T-cell (primary cell): ENCODE measurements around the gene BTK. TPM values are rescaled to one million over a fixed set of nuclear protein-coding genes. Genes with fewer than 3 reads are reported as not detected.
A peak's percentile ranks its signal among the peaks of the same experiment; 100 is the strongest.

ENCODE experiments used
- ATAC-seq, 4 experiments: fragments of 200-7000 bp in 3 of 4; fragments of 150-1000 bp in 1 of 4; cut with Tn5 transposase; replicated peaks in 1 of 4; 1 replicate in 3 of 4; 2 replicates in 1 of 4; pipeline ENCODE4 v1.10.0; 2021; ENCODE audit warnings: moderate library complexity in 3 of 4, mild to moderate bottlenecking in 2 of 4, moderate number of reproducible peaks in 1 of 4
- CTCF ChIA-PET, 2 donors: fragments of 300-600 bp; sonication (Branson Sonifier 250); formaldehyde crosslinking; loops; one replicate each; lab custom pipeline; 2022; ENCODE audit warnings: antibody characterized with exemption in 2 of 2; lab: Charles Lee
- POLR2A ChIA-PET, 2 donors: fragments of 300-600 bp; sonication (Branson Sonifier 250); formaldehyde crosslinking; loops; one replicate each; lab custom pipeline; 2022; ENCODE audit warnings: antibody characterized with exemption in 2 of 2; lab: Charles Lee
- DNase-seq, 35 experiments: peaks; one replicate each; pipeline versions ENCODE4 v3.0.0 to v3.0.0-alpha.2; 2013 to 2023
- H3K27ac ChIP-seq: one replicate; pipeline ENCODE4 v1.5.1; 2013; ENCODE audit warnings: low read length
- H3K27me3 ChIP-seq, 2 experiments: replicated peaks in 1 of 2; 1 replicate in 1 of 2; 2 replicates in 1 of 2; pipeline versions ENCODE4 v1.6.1 to v1.7.0; 2013; ENCODE audit warnings: low read length in 1 of 2, mixed read lengths in 1 of 2; ENCODE audit not compliant: control insufficient read depth in 2 of 2, insufficient read depth in 2 of 2; ENCODE audit errors: extremely low read depth in 1 of 2
- H3K36me3 ChIP-seq, 2 donors: 1 replicate in 1 of 2; 2 replicates in 1 of 2; pipeline versions ENCODE4 v1.6.1 to v1.7.0; 2013; ENCODE audit warnings: low read length in 1 of 2; ENCODE audit not compliant: control insufficient read depth in 2 of 2, insufficient read depth in 1 of 2; ENCODE audit errors: extremely low read depth in 1 of 2
- H3K4me1 ChIP-seq, 2 experiments: 1 replicate in 1 of 2; 2 replicates in 1 of 2; pipeline versions ENCODE4 v1.6.1 to v1.7.0; 2013; ENCODE audit warnings: low read length in 2 of 2, mixed read lengths in 1 of 2; ENCODE audit not compliant: insufficient read depth in 2 of 2, control insufficient read depth in 1 of 2; ENCODE audit errors: extremely low read depth in 1 of 2
- H3K4me3 ChIP-seq, 2 donors: 1 replicate in 1 of 2; 2 replicates in 1 of 2; pipeline versions ENCODE4 v1.5.1 to v1.7.0; 2013; ENCODE audit warnings: mild to moderate bottlenecking in 2 of 2, low read length in 1 of 2, moderate library complexity in 1 of 2; ENCODE audit not compliant: control insufficient read depth in 1 of 2; ENCODE audit errors: extremely low read depth in 1 of 2
- H3K9me3 ChIP-seq: 2 replicates; pipeline ENCODE4 v1.7.0; 2013
- H3K27ac Mint-ChIP-seq, 2 donors: one replicate each; pipeline ENCODE4 v1.8.0; 2020 to 2021; ENCODE audit warnings: mild to moderate bottlenecking in 2 of 2, mixed read lengths in 2 of 2
- H3K27me3 Mint-ChIP-seq, 2 donors: one replicate each; pipeline ENCODE4 v1.8.0; 2021 to 2022; ENCODE audit warnings: mixed read lengths in 2 of 2
- H3K36me3 Mint-ChIP-seq: one replicate; pipeline ENCODE4 v1.8.0; 2021; ENCODE audit warnings: mixed read lengths
- H3K4me1 Mint-ChIP-seq, 3 donors: one replicate each; pipeline ENCODE4 v1.8.0; 2020 to 2022; ENCODE audit warnings: mixed read lengths in 3 of 3, mild to moderate bottlenecking in 1 of 3
- H3K4me3 Mint-ChIP-seq, 3 donors: one replicate each; pipeline ENCODE4 v1.8.0; 2020 to 2022; ENCODE audit warnings: mild to moderate bottlenecking in 3 of 3, mixed read lengths in 3 of 3, moderate library complexity in 3 of 3
- H3K9me3 Mint-ChIP-seq, 3 donors: one replicate each; pipeline ENCODE4 v1.8.0; 2020 to 2022; ENCODE audit warnings: mixed read lengths in 3 of 3
- WGBS: methylation state at CpG from one replicate; pipeline ENCODE4 v1.1.5; 2013; ENCODE audit warnings: missing lambda C conversion rate; ENCODE audit not compliant: insufficient coverage; 5-methylcytosine and 5-hydroxymethylcytosine counted together
- total RNA-seq, 35 experiments: library from RNA in 6 of 35; stranded (reverse) in 6 of 35; fragments of 120-200 nt in 1 of 35; gene quantifications; one replicate each; pipeline versions ENCODE4 v1.2.1 to v1.2.4 and lab custom pipeline; 2013 to 2026

BTK gene
- total RNA-seq, 5 donors from 2014 or later (not counting 1 experiment from before 2014, with no cell fraction given): 1.6 to 9.5 (median 4.1) TPM

GRCh38 chrX:101360390-101360789, 25.6 kb downstream of the BTK start:
- DNase-seq (no peak), ATAC-seq (no peak)
- Histone ChIP-seq H3K9me3 (no peaks in the 10 kb centered on the region), H3K27me3 (no peaks in the 10 kb centered on the region), H3K4me1 (no peaks in the 10 kb centered on the region), H3K27ac (no peak overlapping the region), H3K4me3 (no peak overlapping the region), H3K36me3 (no peaks in the 10 kb centered on the region)
- ChIA-PET POLR2A (no interaction called here), CTCF (no interaction called here)
- 83% methylated on average over 1 of the region's 7 CpGs for WGBS
- Mint-ChIP-seq H3K27ac (no peak overlapping the region), H3K27me3 (peaks cover 0 to 27% of the 10 kb centered on the region in 2 donors), H3K4me3 (no peak overlapping the region), H3K36me3 (no peaks in the 10 kb centered on the region), H3K4me1 (peaks cover 0 to 2% (median 0%) of the 10 kb centered on the region in 3 donors), H3K9me3 (no peaks in the 10 kb centered on the region)

- ChIA-PET CTCF (no interaction called here), POLR2A (no interaction called here)
- Mint-ChIP-seq H3K36me3 (no peaks in the 10 kb centered on the region), H3K27me3 (peaks cover 0 to 27% of the 10 kb centered on the region in 2 donors), H3K4me1 (peaks cover 0 to 2% (median 0%) of the 10 kb centered on the region in 3 donors), H3K4me3 (no peak overlapping the region), H3K9me3 (no peaks in the 10 kb centered on the region), H3K27ac (no peak overlapping the region)
- no CpG with 5 or more reads among the region's 1 CpG for WGBS
- no peaks in the 10 kb centered on the region for H3K27me3 ChIP-seq
- no peaks in the 10 kb centered on the region for H3K36me3 ChIP-seq
- no peak overlapping the region for H3K27ac ChIP-seq
- ATAC-seq: no peak
- H3K9me3 ChIP-seq: no peaks in the 10 kb centered on the region
- DNase-seq: no peak
- H3K4me3 ChIP-seq: no peak overlapping the region
- no peaks in the 10 kb centered on the region for H3K4me1 ChIP-seq
Observed at GRCh38 chrX:101359966-101360365, 26.0 kb downstream of the BTK start.

GRCh38 chrX:101357166-101357795, 28.7 kb downstream of the BTK start:
- H3K4me1 ChIP-seq: no peaks in the 10 kb centered on the region
- no peaks in the 10 kb centered on the region for H3K36me3 ChIP-seq
- H3K9me3 ChIP-seq: no peaks in the 10 kb centered on the region
- POLR2A ChIA-PET: no interaction called here
- no peaks in the 10 kb centered on the region for H3K27me3 ChIP-seq
- no peak overlapping the region for H3K27ac ChIP-seq
- Mint-ChIP-seq H3K4me1 (peaks cover 0 to 2% (median 0%) of the 10 kb centered on the region in 3 donors), H3K27me3 (peaks cover 0 to 24% of the 10 kb centered on the region in 2 donors), H3K4me3 (no peak overlapping the region), H3K27ac (no peak overlapping the region), H3K9me3 (no peaks in the 10 kb centered on the region), H3K36me3 (no peaks in the 10 kb centered on the region)
- no peak overlapping the region for H3K4me3 ChIP-seq
- DNase-seq (peak in 1 of 35 experiments; percentile 5), ATAC-seq (no peak)
- 38% methylated on average over 2 of the region's 5 CpGs for WGBS
- CTCF ChIA-PET: no interaction called here

GRCh38 chrX:101349193-101349562, 36.8 kb downstream of the BTK start:
- H3K36me3 ChIP-seq: no peaks in the 10 kb centered on the region
- Mint-ChIP-seq H3K27ac (peak overlapping the region; percentile 83 to 92), H3K4me3 (peak overlapping the region; percentile 87 to 91 (median 89)), H3K9me3 (no peaks in the 10 kb centered on the region), H3K36me3 (peaks cover 4% of the 10 kb centered on the region), H3K4me1 (peaks cover 8 to 19% (median 18%) of the 10 kb centered on the region in 3 donors), H3K27me3 (peaks cover 0 to 4% of the 10 kb centered on the region in 2 donors)
- peak overlapping the region; percentile 74 to 75 for H3K4me3 ChIP-seq
- DNase-seq: no peak
- H3K27ac ChIP-seq: peak overlapping the region; percentile 62
- ChIA-PET POLR2A (interaction anchor here (0.6 to 1.3 kb wide), 3 partner anchors 41 to 568 kb away, joined by 3 to 4 read pairs (median 3); partner anchors contain the start of gene RPL36A (in 1 of the 2)), CTCF (interaction anchor here in 1 of 2 donors (1.8 kb wide), 1 partner anchor 42 kb away, joined by 5 read pairs; the partner anchor contains the start of gene RPL36A)
- no peaks in the 10 kb centered on the region for H3K27me3 ChIP-seq
- WGBS: no CpG with 5 or more reads among the region's 4 CpGs
- no peaks in the 10 kb centered on the region for H3K9me3 ChIP-seq
- peaks cover 2 to 14% of the 10 kb centered on the region in 2 experiments for H3K4me1 ChIP-seq
- no peak for ATAC-seq

DNA sequence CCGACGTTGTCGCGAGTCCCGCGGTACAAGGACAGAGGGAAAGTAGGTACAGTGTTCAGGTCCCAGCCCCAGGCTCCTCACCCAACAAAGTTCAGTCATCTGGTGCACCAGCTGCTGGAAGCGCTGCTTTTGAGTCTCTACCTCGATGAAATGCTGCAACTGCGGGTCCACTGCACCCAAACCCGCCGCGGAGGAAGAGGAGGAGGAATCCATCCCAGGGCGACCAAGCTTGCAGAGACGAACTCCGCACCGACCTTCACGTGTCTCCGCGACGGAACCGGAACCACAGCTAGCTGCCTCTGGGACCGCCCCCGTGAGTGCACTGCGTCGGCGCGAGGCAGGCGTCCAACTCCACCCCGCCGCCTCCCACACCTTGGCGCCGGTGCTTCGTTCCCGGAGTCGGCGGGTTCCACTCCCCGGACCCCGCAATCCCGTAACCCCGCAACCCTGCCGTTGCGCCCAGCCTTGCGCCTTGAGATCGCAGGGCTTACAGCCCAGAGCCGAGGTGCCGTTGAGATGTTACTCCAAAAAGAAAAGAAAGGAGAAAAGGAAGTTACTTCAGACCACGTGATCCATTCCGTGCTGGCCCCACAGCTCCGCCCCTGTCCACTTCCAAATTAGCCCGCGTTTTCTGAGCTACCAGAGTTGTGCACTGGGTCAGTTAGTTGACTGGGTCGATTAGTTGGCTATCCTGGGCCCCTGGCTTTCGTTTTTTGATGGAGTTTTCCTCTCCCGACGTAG, 37.4 kb downstream of the BTK start, which contains the start of gene TIMM8A:
Gene TIMM8A (minus strand): TSS at position 291 of the 741 bp plus-strand sequence. CDS start 78 bp downstream, at position 213.
- peak within 1 kb of the TSS; percentile 74 to 75 for H3K4me3 ChIP-seq
- peaks cover 8 to 19% (median 18%) of the 10 kb centered on the region in 3 donors for H3K4me1 Mint-ChIP-seq
- POLR2A ChIA-PET: interaction anchor here in 1 of 2 donors (1.3 to 1.4 kb wide), 2 partner anchors 42 to 583 kb away, joined by 3 to 5 read pairs; partner anchors contain the start of genes RPL36A and ZMAT1
- H3K27me3 Mint-ChIP-seq: peaks cover 0 to 4% of the 10 kb centered on the region in 2 donors
- H3K4me3 Mint-ChIP-seq: peak within 1 kb of the TSS; percentile 87 to 91 (median 89)
- WGBS: 0% methylated on average over 7 of the region's 55 CpGs
- CTCF ChIA-PET: interaction anchor here in 1 of 2 donors (1.8 kb wide), 1 partner anchor 42 kb away, joined by 5 read pairs; the partner anchor contains the start of gene RPL36A
- H3K4me1 ChIP-seq: peaks cover 2 to 14% of the 10 kb centered on the region in 2 experiments
- H3K36me3 ChIP-seq: no peaks in the 10 kb centered on the region
- peak within 1 kb of the TSS; percentile 62 for H3K27ac ChIP-seq
- no peaks in the 10 kb centered on the region for H3K27me3 ChIP-seq
- H3K9me3 Mint-ChIP-seq: no peaks in the 10 kb centered on the region
- DNase-seq: peak; percentile 48 to 81 (median 69)
- H3K36me3 Mint-ChIP-seq: peaks cover 4% of the 10 kb centered on the region
- no peaks in the 10 kb centered on the region for H3K9me3 ChIP-seq
- peak; percentile 99 for ATAC-seq
- peak within 1 kb of the TSS; percentile 83 to 92 for H3K27ac Mint-ChIP-seq
